Upper lobe of right lung (tissue), 1 donor: ENCODE data around the gene KCNJ14. TPM values are rescaled to one million over a fixed set of nuclear protein-coding genes. Genes with fewer than 3 reads are reported as not detected.

ENCODE experiments used
- ATAC-seq: fragments of 200-7000 bp; cut with Tn5 transposase; one replicate; pipeline ENCODE4 v1.9.1; 2020; ENCODE audit warnings: mild to moderate bottlenecking, moderate library complexity
- DNase-seq: peaks from one replicate; pipeline ENCODE4 v3.0.0-alpha.2; 2020
- H3K27ac ChIP-seq: fragments of 200-600 bp; one replicate; pipeline ENCODE4 v1.8.0; 2022
- H3K27me3 ChIP-seq: fragments of 200-600 bp; one replicate; pipeline ENCODE4 v1.8.0; 2022; ENCODE audit warnings: mild to moderate bottlenecking
- H3K36me3 ChIP-seq: fragments of 200-600 bp; one replicate; pipeline ENCODE4 v1.8.0; 2022
- H3K4me1 ChIP-seq: fragments of 200-600 bp; one replicate; pipeline ENCODE4 v1.8.0; 2022
- H3K4me3 ChIP-seq: fragments of 200-600 bp; one replicate; pipeline ENCODE4 v1.8.0; 2022; ENCODE audit warnings: mild to moderate bottlenecking
- H3K9me3 ChIP-seq: fragments of 200-600 bp; one replicate; pipeline ENCODE4 v1.8.0; 2022
- intact Hi-C: fragments of 100-400 bp; cut with DNase I; formaldehyde crosslinking; loops from one replicate; pipeline ENCODE4 v1.11.0; 2022
- total RNA-seq: library from RNA; stranded (reverse); fragmentation: NEBNext Ultra II Directional; extraction: Animal tissue kit (Norgen Biotek cat#: 25700); gene quantifications from one replicate; pipeline ENCODE4 v1.2.1, GENCODE V29; 2021
- TF ChIP-seq, protein P1 (sequence below): fragments of 200-600 bp; IDR thresholded peaks from one replicate; pipeline ENCODE4 v1.8.0; 2022; ENCODE audit warnings: antibody characterized with exemption
- donor health status: DM: no; HTN: yes; CAD: no; lungs with severe emphysema.

Gene KCNJ14
- total RNA-seq, 1 donor from 2014 or later = 1.1 TPM

DNA sequence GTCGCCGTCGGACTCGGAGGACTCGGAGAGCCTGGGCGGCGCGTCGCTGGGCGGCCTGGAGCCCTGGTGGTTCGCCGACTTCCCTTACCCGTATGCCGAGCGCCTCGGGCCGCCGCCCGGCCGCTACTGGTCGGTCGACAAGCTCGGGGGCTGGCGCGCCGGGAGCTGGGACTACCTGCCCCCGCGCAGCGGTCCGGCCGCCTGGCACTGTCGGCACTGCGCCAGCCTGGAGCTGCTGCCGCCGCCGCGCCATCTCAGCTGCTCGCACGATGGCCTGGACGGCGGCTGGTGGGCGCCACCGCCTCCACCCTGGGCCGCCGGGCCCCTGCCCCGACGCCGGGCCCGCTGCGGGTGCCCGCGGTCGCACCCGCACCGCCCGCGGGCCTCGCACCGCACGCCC lies 12.1 kb upstream of the KCNJ14 start:
- Histone ChIP-seq H3K4me3 (peak overlapping the region; percentile 34), H3K36me3 (peaks cover 18% of the 10 kb centered on the region), H3K9me3 (no peaks in the 10 kb centered on the region), H3K4me1 (peaks cover 13% of the 10 kb centered on the region), H3K27me3 (peaks cover 24% of the 10 kb centered on the region), H3K27ac (no peak overlapping the region)
- ATAC-seq (no peak), DNase-seq (no peak)
- intact Hi-C loops = no loop called here
- TF ChIP-seq, protein P1, sequence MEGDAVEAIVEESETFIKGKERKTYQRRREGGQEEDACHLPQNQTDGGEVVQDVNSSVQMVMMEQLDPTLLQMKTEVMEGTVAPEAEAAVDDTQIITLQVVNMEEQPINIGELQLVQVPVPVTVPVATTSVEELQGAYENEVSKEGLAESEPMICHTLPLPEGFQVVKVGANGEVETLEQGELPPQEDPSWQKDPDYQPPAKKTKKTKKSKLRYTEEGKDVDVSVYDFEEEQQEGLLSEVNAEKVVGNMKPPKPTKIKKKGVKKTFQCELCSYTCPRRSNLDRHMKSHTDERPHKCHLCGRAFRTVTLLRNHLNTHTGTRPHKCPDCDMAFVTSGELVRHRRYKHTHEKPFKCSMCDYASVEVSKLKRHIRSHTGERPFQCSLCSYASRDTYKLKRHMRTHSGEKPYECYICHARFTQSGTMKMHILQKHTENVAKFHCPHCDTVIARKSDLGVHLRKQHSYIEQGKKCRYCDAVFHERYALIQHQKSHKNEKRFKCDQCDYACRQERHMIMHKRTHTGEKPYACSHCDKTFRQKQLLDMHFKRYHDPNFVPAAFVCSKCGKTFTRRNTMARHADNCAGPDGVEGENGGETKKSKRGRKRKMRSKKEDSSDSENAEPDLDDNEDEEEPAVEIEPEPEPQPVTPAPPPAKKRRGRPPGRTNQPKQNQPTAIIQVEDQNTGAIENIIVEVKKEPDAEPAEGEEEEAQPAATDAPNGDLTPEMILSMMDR = no peak

DNA sequence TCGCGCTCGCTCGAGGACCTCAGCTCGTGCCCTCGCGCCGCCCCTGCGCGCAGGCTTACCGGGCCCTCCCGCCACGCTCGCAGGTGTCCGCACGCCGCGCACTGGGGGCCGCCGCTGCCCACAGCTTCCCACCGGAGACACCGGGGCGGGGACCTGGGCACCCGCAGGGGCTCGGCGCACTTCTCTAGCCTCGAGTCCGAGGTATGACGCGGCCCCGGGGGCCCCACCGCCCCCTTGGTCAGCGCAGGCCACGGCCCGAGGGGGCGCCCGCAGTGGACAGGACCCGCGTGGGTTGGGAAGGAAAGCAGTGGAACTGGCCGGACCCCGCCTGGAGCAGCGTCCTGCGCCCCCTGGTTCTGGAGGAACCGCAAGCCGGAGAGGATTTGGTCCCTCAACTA lies 11.6 kb upstream of the KCNJ14 start:
- Histone ChIP-seq H3K27ac (no peak overlapping the region), H3K9me3 (no peaks in the 10 kb centered on the region), H3K4me3 (peak overlapping the region; percentile 100), H3K4me1 (peaks cover 13% of the 10 kb centered on the region), H3K27me3 (peaks cover 24% of the 10 kb centered on the region), H3K36me3 (peaks cover 23% of the 10 kb centered on the region)
- intact Hi-C loops = no loop called here
- no peak for DNase-seq
- no peak for ATAC-seq
- TF ChIP-seq, protein P1 = no peak

DNA sequence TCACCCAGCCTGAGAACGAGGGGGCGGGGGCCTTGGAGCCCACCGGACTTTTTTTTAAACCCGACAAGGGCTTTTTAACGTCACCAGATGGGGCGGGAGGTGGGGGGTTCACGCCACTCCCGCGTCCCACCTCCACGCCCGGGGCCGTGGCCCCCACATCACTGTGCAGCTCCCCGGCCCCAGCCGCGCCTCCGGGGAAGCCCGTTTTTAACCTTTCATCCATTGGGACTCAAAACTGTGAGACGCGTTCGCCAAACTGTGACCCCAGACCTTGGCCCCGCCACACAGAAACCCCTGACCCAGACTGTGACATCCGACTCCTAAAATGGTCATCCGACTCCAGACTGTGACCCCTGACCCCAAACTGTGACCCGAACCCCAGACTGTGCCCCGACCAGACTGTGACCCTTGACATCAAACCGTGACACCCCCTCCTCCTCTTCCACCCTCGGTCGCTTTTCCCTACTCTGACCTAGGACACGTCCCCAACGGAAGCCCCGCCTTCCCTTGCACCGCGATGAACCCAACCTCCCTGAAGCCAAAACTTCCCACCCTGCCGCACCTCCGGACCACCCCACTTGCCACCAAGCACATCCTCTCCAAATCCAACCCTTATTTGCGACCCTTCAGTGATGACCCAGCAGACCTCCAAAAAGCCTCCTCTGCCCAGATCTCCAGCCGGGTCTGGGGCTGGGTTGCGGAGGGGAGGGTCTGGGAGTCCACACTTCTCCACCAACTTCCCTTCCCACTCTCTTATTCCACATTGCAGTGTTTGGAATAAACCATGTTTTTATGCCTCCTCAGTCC lies 11.0 kb upstream of the KCNJ14 start:
- intact Hi-C loops = no loop called here
- peaks cover 24% of the 10 kb centered on the region for H3K27me3 ChIP-seq
- peaks cover 13% of the 10 kb centered on the region for H3K4me1 ChIP-seq
- ATAC-seq = no peak
- peak overlapping the region; percentile 100 for H3K4me3 ChIP-seq
- DNase-seq = no peak
- H3K27ac ChIP-seq = no peak overlapping the region
- TF ChIP-seq, protein P1 = no peak
- H3K36me3 ChIP-seq = peaks cover 26% of the 10 kb centered on the region
- no peaks in the 10 kb centered on the region for H3K9me3 ChIP-seq

DNA sequence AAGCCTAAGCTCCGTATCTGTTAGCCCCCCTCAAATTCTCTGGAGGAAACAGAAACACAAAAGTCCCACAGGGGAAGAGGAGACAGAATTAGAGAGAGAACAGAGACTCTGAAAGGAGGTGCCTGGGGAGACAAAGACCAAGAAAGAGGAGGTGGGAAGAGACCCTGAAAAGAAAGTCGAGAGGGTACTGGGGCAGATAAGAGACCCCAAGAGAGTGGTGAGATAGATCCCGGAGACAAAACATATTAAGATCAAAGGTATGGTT lies 10.5 kb upstream of the KCNJ14 start:
- Histone ChIP-seq H3K4me3 (peak overlapping the region; percentile 100), H3K27me3 (peaks cover 24% of the 10 kb centered on the region), H3K9me3 (no peaks in the 10 kb centered on the region), H3K27ac (peak overlapping the region; percentile 88), H3K36me3 (peaks cover 32% of the 10 kb centered on the region), H3K4me1 (peaks cover 13% of the 10 kb centered on the region)
- DNase-seq (no peak), ATAC-seq (no peak)
- TF ChIP-seq, protein P1 = no peak
- intact Hi-C loops = no loop called here

DNA sequence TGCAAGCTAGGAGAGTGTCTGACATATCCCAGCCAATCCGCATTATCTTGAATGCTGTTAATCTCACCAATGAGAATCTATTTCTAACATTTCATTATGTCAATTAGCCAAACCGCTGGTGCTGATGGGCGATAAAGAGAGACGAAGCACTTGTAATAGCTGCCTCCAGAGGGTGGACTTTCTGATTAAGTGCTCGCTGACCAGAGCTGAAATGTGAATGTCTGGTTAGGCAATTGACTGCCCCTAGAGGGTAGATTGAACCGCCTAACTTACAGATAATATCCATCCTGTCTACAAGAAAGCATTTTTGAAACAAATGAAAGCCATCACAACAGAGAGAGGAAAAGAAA lies 10.1 kb upstream of the KCNJ14 start:
- Histone ChIP-seq H3K4me1 (peaks cover 13% of the 10 kb centered on the region), H3K36me3 (peaks cover 35% of the 10 kb centered on the region), H3K9me3 (no peaks in the 10 kb centered on the region), H3K27me3 (peaks cover 24% of the 10 kb centered on the region), H3K27ac (peak overlapping the region; percentile 88), H3K4me3 (peak overlapping the region; percentile 100)
- DNase-seq (no peak), ATAC-seq (peak; percentile 24)
- TF ChIP-seq, protein P1 = peak; percentile 48
- intact Hi-C loops = no loop called here
